GM04503 (cell line): ENCODE results near the gene TUT1.
"Not testable (repeated sequence)": the region's sequence is repeated elsewhere in the genome, so short reads cannot be mapped to it uniquely, and the experiment has no call there.

Source experiments
- DNase-seq: peaks from one replicate; pipeline ENCODE4 v3.0.0-alpha.2; 2012; ENCODE audit warnings: low read depth

The TUT1 gene

GRCh38 chr11:62555464-62556107, 35.7 kb downstream of the TUT1 start:
- no peak for DNase-seq

GRCh38 chr11:62554387-62555167, 36.7 kb downstream of the TUT1 start:
- no peak for DNase-seq

DNA sequence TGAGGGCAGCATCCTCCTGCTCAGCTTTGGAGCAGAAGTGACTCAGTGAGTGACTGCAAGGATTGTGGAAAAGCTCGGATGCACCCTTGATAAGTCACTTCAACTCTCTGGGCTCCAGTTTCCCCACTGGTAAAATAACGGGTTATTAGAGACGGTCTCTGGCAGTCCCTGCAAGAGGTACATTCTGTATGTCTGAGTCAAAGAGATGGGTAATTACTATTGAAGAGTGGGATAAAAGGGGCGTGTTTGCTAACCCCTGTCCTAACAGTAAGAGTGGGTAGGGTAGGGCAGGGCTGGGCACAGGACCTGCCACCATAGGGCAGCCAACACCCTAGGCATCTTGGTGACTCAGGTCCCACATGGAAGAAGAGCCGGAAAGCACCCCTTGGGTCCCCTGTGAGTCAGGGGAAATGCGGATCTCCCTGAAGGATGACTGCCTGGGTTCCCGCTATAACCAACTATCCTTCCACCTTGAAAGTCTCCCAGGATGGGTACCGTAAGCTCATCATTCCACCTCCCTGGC, 37.4 kb downstream of the TUT1 start:
- peak; percentile 82 for DNase-seq

- peak; percentile 93 for DNase-seq
Observed at GRCh38 chr11:62553080-62553838, 38.1 kb downstream of the TUT1 start.

DNA sequence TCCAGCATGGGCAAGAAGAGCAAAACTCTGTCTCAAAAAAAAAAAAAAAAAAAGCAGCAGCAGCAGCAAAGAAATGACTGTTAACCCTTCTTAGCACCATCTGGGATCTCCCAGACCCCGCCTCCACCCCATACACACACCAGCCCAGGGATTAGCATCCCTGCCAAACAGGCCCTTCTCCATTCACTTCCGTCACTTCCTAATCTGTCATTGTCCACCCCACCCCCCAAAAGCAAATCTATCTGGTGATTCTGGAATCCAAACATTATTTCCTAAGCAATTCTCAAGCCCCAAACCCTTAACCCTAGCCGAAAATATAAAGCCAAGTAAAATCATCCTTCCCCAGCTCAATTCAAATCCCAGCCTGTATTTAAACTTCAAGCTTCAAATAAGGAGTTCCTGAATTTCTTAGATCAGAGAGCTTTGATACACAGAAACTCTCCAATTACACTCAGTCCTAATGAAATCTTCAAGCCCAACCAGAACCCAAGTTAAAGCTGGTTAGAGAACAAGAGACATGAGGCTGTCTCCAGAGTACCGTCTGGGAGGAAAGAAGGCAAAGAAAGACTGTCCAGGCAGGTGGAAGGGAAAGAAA, 38.7 kb downstream of the TUT1 start:
- DNase-seq, result no peak

- not testable (repeated sequence) for DNase-seq
Observed at GRCh38 chr11:62550478-62550877, 40.8 kb downstream of the TUT1 start.

DNA sequence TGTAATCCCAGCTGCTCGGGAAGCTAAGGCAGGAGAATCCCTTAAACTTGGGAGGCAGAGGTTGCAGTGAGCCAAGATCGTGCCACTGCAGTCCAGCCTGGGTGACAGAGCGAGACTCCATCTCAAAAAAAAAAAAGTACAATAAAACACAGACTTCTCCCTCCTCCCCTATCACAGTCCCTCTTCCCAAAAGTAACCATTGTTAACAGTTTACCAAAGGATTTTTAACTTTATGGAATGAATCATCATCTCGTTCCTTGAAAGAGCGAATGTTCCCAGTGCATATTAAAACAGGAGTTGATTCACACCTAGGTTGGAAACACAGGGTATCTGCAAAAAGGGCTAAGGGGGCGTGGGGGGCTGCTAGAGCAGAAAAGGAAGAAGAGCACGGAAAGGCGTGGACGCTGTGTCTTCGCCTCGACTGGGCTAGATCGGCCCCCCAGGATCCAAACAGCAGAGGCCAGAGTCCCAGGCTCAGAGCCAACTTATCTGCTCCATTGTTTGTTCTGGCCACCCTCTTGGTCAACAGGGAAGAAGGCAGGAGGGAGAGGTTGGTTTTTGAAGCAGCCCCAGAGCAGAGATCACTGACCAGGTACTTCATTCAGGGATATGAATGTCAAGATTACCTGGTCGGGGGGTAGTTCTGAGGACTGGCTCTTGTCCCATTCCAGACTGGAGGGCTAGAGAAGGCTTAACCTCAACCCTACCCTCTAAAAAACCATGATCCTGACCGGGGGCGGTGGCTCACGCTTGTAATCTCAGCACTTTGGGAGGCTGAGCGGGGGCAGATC, 42.6 kb downstream of the TUT1 start:
- no peak for DNase-seq

GRCh38 chr11:62547691-62548281, 43.5 kb downstream of the TUT1 start:
- DNase-seq, result no peak

DNA sequence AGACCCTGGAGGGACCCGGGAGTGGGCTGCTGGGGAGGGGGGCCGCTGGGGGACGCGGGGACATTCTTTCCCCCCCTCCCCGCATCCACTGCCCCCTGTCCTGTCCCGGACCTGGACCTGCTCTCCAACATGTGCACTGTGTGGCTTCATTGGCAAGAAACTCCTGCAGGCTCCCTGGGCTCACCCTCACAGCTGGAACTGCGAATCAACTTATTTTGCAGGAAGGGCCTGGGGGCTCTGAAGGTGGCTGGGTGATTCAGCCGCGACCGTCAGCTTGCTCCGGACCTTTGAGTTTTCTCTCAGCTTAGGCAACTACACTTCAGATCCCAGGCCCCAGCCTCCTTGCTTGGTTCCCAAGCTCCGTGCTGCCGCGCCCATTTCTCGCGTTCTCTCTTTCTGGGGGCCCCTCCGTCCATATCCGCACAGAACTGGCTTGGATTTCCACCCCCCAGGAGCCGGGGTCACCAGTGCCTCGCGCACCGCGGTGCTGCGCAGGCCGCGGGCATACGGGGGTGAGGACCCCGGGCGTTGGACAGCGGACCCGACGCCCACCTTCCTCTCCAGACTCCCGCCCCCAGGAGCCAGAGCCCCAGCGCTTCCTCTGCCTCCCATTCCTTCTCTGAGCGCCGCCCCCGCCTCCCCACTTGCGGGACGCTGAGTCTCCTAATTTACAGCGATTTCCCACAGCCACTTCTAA, 44.2 kb downstream of the TUT1 start:
- no peak for DNase-seq

DNA sequence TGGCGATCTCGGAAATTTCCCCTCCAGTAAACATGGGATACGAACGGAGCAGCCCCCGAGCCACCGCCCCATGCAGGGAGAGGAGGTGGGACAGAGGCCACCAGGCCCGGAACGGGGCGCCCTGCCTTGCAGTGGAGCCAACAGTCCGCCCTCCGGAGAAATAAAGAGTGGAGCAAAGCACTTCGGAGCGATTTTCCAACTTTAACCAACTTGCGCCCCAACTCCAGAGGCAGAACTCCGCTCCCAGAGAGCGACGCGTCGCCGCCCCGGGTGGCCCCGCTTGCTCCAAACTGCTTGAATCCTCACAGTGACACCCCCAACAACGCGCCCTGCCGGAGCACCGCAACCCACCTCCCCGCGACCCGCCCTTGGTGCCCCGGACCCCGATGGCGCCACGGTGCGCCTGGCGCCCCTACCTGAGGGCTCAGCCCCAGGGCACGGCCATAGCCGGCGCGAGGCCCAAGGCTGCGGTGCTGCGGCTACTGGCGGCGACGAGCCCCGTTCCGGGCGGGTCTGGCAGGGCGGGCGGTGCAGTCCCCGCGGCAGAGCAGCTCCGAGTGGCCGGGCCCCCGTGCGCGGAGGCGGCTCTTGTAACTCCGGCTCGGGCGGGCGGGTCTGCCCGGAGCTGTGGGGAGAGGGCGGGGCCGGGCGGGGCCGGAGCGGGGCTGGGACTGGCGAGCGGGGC, 44.9 kb downstream of the TUT1 start, which contains the start of gene AHNAK:
Gene AHNAK (minus strand): TSS at position 563 of the 685 bp plus-strand sequence. CDS start 10,708 bp downstream, outside the sequence.
- DNase-seq, result no peak

GRCh38 chr11:62545437-62546243, 45.7 kb downstream of the TUT1 start:
- peak; percentile 57 for DNase-seq

DNA sequence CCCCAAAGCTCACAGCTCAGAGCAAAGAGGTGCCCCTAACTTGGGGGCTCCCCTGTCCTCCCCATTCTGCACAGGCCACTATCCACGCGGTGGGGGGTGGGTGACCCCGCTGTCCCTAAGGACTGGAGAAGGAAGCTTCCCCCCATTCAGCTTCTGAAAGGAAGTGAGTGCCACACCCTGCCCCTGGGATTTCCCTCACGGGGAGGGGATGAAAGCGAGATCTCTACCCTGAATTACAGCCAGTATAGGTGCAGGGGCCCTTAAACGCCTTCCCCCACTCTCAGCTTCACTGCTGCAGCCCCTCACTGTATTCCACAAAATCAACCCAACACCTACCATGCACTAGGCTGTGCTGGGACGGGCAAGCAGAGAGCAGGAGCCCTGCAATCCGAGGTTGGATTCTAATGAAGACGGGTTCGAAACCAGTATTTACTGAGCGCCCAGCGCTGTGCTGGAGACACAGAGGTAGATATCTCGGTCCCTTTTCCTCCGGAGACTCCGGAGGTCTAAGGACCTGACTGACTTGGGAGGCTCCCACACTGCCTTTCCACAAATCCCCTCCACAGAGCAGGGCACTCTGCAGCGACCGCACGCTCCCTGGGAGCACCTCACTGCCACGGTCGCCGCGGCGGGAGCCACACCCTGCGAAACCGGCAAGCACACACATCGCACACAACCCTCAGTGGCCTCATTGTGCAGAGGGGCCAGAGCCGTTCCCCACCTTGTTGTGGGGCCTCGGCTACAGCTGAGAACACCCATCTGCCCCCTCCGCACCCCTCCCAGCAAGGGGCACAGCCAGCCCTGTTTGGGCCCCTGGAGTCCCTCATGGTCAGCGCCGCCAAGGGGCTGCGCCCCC, 46.5 kb downstream of the TUT1 start:
- no peak for DNase-seq

DNA sequence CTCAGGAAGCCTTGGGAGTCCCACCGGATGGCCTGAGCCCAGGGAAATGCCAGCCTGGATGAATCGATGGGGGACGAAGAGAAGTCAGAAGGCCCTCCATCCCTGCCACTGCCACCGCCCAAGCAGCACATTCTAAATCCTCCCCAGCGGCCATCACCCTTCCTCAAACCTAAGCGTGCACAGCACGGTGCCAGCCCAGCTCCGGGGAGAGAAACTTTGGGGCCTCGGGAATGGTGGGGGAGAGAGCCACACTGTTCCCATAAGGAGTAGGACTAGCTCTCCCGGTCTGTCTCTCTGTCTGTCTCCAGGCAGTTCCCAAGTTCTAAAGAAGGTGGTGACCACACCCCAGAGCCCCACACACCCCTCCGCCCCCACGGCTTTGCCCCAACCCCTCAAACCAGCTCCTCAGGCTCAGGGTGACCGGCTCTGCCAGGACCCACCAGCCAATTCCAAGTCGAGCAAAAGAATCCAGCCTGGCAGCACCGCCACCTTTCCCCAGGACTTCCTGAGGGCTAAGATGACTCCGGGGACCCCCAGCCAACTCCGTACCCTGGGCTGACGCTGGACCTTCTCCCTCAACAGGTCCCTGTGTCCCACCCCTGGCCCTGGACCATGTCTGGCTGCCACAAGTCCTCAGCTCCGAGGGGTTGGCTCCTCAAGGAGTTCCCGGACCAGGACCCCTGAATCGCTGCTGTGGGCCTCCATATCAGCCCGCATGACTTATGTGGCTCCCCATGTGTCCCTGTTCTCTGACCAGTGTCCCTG, 47.5 kb downstream of the TUT1 start:
- DNase-seq, result no peak

GRCh38 chr11:62542750-62543567, 48.4 kb downstream of the TUT1 start:
- DNase-seq, result peak; percentile 43

GRCh38 chr11:62542111-62542745, 49.1 kb downstream of the TUT1 start:
- no peak for DNase-seq
